Thyroid gland (tissue), 4 donors: Measurements from ENCODE around the gene RFC1.

Experiments used
- CTCF ChIP-seq, 6 experiments: fragments of 200-600 bp in 3 of 6; fragments of 450-650 bp in 3 of 6; sonication (generic) in 3 of 6; IDR thresholded peaks; one replicate each; pipeline ENCODE4 v1.5.1; 2016 to 2019; ENCODE audit warnings: antibody characterized with exemption in 6 of 6, mild to moderate bottlenecking in 2 of 6, inconsistent platforms in 1 of 6, moderate library complexity in 1 of 6
- POLR2A ChIP-seq, 2 donors: fragments of 450-650 bp; IDR thresholded peaks; one replicate each; pipeline ENCODE4 v1.6.1; 2017; ENCODE audit warnings: antibody characterized with exemption in 2 of 2, mild to moderate bottlenecking in 2 of 2, moderate library complexity in 1 of 2

DNA sequence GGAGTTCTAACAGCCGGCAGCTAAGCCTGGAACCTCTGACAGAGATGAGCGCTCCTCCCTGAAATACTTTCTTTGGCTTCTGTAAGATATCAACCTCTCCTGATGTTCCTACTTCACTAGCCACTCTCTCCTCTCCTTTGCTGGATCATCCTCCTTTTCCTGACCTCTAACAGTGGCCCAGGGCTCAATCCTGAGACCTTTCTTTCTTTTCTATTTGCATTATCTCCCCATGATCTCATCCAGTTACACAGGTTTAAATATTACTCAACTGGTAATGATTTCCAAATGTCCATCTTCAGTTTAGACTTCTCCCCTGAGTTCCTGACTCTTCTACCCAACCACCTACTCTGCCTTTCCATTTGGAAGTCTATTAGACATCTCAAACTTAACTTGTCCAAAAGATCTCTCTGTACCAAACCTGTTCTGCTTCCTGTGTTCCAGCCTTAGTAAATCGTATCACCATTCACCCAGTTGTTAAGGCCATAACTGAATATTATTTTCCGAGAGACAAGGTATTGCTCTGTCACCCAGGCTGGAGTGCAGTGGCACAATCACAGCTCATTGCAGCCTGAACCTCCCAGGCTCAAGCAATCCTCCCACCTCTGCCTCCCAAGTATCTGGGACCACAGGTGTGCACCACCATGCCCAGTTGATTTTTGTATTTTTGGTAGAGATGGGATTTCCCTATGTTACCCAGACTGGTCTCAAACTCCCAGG is 41.1 kb downstream of the RFC1 start:
- TF ChIP-seq CTCF (IDR thresholded peaks at IDR 0.05) (no peak), POLR2A (IDR thresholded peaks at IDR 0.05) (no peak)
